CD14-positive monocyte (primary cell): Measurements from ENCODE around the gene AP2M1. TPM values are rescaled to one million over a fixed set of nuclear protein-coding genes. Genes with fewer than 3 reads are reported as not detected.

ENCODE experiments used
- DNase-seq, 3 donors: peaks; one replicate each; pipeline ENCODE4 v3.0.0-alpha.2; 2011 to 2022
- H2AFZ ChIP-seq: 2 replicates; pipeline ENCODE4 v1.6.0; 2012; ENCODE audit warnings: mild to moderate bottlenecking, low read depth, low read length, inconsistent platforms; ENCODE audit not compliant: insufficient read depth, poor library complexity, severe bottlenecking
- H3K27ac ChIP-seq, 2 donors: 1 replicate in 1 of 2; 2 replicates in 1 of 2; pipeline ENCODE4 v1.5.1; 2012 to 2013; ENCODE audit warnings: low read length in 2 of 2, control low read depth in 1 of 2, inconsistent platforms in 1 of 2, low read depth in 1 of 2, mild to moderate bottlenecking in 1 of 2
- H3K27me3 ChIP-seq, 2 donors: one replicate each; pipeline versions ENCODE4 v1.6.0 to v1.6.1; 2011 to 2013; ENCODE audit warnings: low read length in 2 of 2; ENCODE audit not compliant: control insufficient read depth in 2 of 2, insufficient read depth in 2 of 2
- H3K36me3 ChIP-seq, 2 donors: replicated peaks in 1 of 2; 1 replicate in 1 of 2; 2 replicates in 1 of 2; pipeline versions ENCODE4 v1.5.1 to v1.6.1; 2012 to 2013; ENCODE audit warnings: low read length in 2 of 2, control low read depth in 1 of 2, inconsistent platforms in 1 of 2, mild to moderate bottlenecking in 1 of 2; ENCODE audit not compliant: insufficient read depth in 2 of 2, control insufficient read depth in 1 of 2
- H3K4me1 ChIP-seq, 2 donors: 1 replicate in 1 of 2; 2 replicates in 1 of 2; pipeline versions ENCODE4 v1.5.1 to v1.6.1; 2012 to 2013; ENCODE audit warnings: low read length in 2 of 2, control low read depth in 1 of 2, inconsistent platforms in 1 of 2, mild to moderate bottlenecking in 1 of 2, moderate library complexity in 1 of 2; ENCODE audit not compliant: insufficient read depth in 2 of 2, control insufficient read depth in 1 of 2
- H3K4me2 ChIP-seq: replicated peaks from 2 replicates; pipeline ENCODE3; 2012; ENCODE audit warnings: low read length, moderate library complexity, mild to moderate bottlenecking; ENCODE audit not compliant: poor library complexity, severe bottlenecking; ENCODE audit errors: extremely low read depth
- H3K4me3 ChIP-seq, 3 experiments: fragments of 200-600 bp in 1 of 3; sonication (generic) in 1 of 3; replicated peaks in 1 of 3; 1 replicate in 2 of 3; 2 replicates in 1 of 3; pipeline ENCODE4 v1.5.1; 2011 to 2013; ENCODE audit warnings: low read length in 3 of 3, mild to moderate bottlenecking in 3 of 3, control low read depth in 2 of 3, low read depth in 2 of 3, inconsistent platforms in 1 of 3, moderate library complexity in 1 of 3
- H3K79me2 ChIP-seq: 2 replicates; pipeline ENCODE4 v1.6.0; 2012; ENCODE audit warnings: mild to moderate bottlenecking, control low read depth, inconsistent platforms, low read length, moderate library complexity; ENCODE audit not compliant: insufficient read depth
- H3K9ac ChIP-seq: 2 replicates; pipeline ENCODE4 v1.6.0; 2017; ENCODE audit warnings: low read length, mild to moderate bottlenecking; ENCODE audit not compliant: insufficient read depth, poor library complexity, severe bottlenecking
- H3K9me3 ChIP-seq, 2 donors: replicated peaks in 1 of 2; 1 replicate in 1 of 2; 2 replicates in 1 of 2; pipeline versions ENCODE4 v1.5.1 to v1.6.1; 2012 to 2013; ENCODE audit warnings: low read length in 2 of 2, control low read depth in 1 of 2; ENCODE audit not compliant: control insufficient read depth in 1 of 2, insufficient read depth in 1 of 2
- H4K20me1 ChIP-seq: 2 replicates; pipeline ENCODE4 v1.6.0; 2012; ENCODE audit warnings: mild to moderate bottlenecking, low read length, control low read depth, moderate library complexity; ENCODE audit not compliant: insufficient read depth
- H3K27ac Mint-ChIP-seq, 7 donors: one replicate each; pipeline ENCODE4 v1.8.0; 2020; ENCODE audit warnings: mild to moderate bottlenecking in 7 of 7, mixed read lengths in 7 of 7, moderate library complexity in 6 of 7, inconsistent platforms in 2 of 7
- H3K27me3 Mint-ChIP-seq, 3 donors: one replicate each; pipeline ENCODE4 v1.8.0; 2021 to 2022; ENCODE audit warnings: low read depth in 3 of 3, mild to moderate bottlenecking in 3 of 3, mixed read lengths in 3 of 3, moderate library complexity in 3 of 3, inconsistent platforms in 1 of 3
- H3K36me3 Mint-ChIP-seq, 2 donors: one replicate each; pipeline ENCODE4 v1.8.0; 2020; ENCODE audit warnings: mixed read lengths in 2 of 2, inconsistent platforms in 1 of 2, mild to moderate bottlenecking in 1 of 2
- H3K4me1 Mint-ChIP-seq: one replicate; pipeline ENCODE4 v1.8.0; 2020; ENCODE audit warnings: mild to moderate bottlenecking, mixed read lengths
- H3K4me3 Mint-ChIP-seq, 2 donors: one replicate each; pipeline ENCODE4 v1.8.0; 2020; ENCODE audit warnings: mild to moderate bottlenecking in 2 of 2, mixed read lengths in 2 of 2, moderate library complexity in 1 of 2
- H3K9me3 Mint-ChIP-seq, 7 donors: one replicate each; pipeline ENCODE4 v1.8.0; 2020 to 2022; ENCODE audit warnings: mixed read lengths in 7 of 7, mild to moderate bottlenecking in 6 of 7, moderate library complexity in 6 of 7, inconsistent platforms in 2 of 7
- WGBS: methylation state at CpG from one replicate; pipeline ENCODE4 v1.1.5; 2013; ENCODE audit warnings: missing lambda C conversion rate; ENCODE audit not compliant: insufficient coverage; 5-methylcytosine and 5-hydroxymethylcytosine counted together
- intact Hi-C, 2 donors: fragments of 100-400 bp; cut with micrococcal nuclease; formaldehyde crosslinking; loops; one replicate each; pipeline versions ENCODE4 v1.15.0 to v1.15.1; 2023
- polyA plus RNA-seq, 3 donors: library from polyadenylated mRNA; depleted of rRNA in 1 of 3; unstranded in 2 of 3; stranded (reverse) in 1 of 3; fragments of 300-500 nt in 2 of 3; fragments of >200 nt in 1 of 3; fragmentation: Illumina TruSeq in 2 of 3; gene quantifications; 1 replicate in 2 of 3; 2 replicates in 1 of 3; pipeline ENCODE4 v1.2.3, GENCODE V29; 2012 to 2021
- TF ChIP-seq, protein P1 (sequence below): fragments of 200-600 bp; IDR thresholded peaks from one replicate; pipeline ENCODE4 v1.8.0; 2022; ENCODE audit warnings: antibody characterized with exemption, mild to moderate bottlenecking

AP2M1 gene
- polyA plus RNA-seq, 3 donors, result 283 to 327 (median 295) TPM

DNA sequence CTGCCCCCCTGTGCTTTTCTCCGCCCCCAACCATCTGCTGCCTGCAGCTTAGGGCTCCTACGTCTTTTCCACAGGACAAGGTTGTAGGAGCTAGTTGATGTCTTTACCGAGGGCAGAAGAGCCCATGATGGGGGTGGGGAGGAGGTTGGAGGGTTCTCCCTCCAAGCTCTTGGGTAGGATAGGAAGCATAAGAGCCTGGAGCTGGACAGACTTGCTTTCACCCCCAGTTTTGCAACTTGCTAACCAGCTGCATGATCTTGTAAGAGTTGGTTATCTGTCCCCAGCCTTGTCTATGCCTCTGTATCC is 12.2 kb downstream of the AP2M1 start:
- Histone ChIP-seq H3K9ac (peak overlapping the region; percentile 75), H4K20me1 (peaks cover 46% of the 10 kb centered on the region), H3K4me2 (peak overlapping the region; percentile 93), H3K27me3 (no peaks in the 10 kb centered on the region), H3K4me3 (peak overlapping the region; percentile 60 to 94 (median 83)), H2AFZ (peak overlapping the region; percentile 77), H3K9me3 (no peaks in the 10 kb centered on the region), H3K79me2 (peaks cover 39% of the 10 kb centered on the region), H3K36me3 (peaks cover 68 to 73% of the 10 kb centered on the region in 2 donors), H3K27ac (peak overlapping the region; percentile 82 to 89), H3K4me1 (peaks cover 17 to 25% of the 10 kb centered on the region in 2 donors)
- Mint-ChIP-seq H3K36me3 (peaks cover 75 to 77% of the 10 kb centered on the region in 2 donors), H3K4me3 (peak overlapping the region; percentile 97 to 98), H3K9me3 (no peaks in the 10 kb centered on the region), H3K27me3 (no peaks in the 10 kb centered on the region), H3K27ac (peak overlapping the region; percentile 95 to 99 (median 96)), H3K4me1 (peaks cover 23% of the 10 kb centered on the region)
- WGBS, result 27% methylated on average over 3 of the region's 3 CpGs
- no peak for DNase-seq
- TF ChIP-seq, protein P1, sequence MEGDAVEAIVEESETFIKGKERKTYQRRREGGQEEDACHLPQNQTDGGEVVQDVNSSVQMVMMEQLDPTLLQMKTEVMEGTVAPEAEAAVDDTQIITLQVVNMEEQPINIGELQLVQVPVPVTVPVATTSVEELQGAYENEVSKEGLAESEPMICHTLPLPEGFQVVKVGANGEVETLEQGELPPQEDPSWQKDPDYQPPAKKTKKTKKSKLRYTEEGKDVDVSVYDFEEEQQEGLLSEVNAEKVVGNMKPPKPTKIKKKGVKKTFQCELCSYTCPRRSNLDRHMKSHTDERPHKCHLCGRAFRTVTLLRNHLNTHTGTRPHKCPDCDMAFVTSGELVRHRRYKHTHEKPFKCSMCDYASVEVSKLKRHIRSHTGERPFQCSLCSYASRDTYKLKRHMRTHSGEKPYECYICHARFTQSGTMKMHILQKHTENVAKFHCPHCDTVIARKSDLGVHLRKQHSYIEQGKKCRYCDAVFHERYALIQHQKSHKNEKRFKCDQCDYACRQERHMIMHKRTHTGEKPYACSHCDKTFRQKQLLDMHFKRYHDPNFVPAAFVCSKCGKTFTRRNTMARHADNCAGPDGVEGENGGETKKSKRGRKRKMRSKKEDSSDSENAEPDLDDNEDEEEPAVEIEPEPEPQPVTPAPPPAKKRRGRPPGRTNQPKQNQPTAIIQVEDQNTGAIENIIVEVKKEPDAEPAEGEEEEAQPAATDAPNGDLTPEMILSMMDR, result no peak
- intact Hi-C loops, result loop anchor here (1.0 to 5.0 kb wide), 3 partner anchors 13 to 60 kb away; partner anchors contain the start of genes ALG3 (in 2 of the 2), EEF1AKMT4 (in 2 of the 2) and AP2M1 (in 1 of the 2)

DNA sequence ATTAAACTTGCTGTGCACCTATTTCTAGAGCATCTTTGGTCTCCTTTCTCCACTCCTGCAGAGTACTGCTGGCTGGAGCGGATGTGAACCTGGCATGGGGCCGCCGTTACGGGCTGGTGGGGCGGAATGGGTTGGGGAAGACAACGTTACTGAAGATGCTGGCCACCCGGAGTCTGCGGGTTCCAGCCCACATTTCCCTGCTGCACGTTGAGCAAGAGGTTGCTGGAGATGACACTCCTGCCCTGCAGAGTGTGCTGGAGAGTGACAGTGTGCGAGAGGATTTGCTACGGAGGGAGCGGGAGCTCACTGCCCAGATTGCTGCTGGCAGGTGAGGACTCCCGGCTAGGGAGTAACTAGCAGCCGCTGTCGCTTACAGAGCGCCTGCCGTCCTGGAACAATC is 13.4 kb downstream of the AP2M1 start:
- no peak overlapping the region for H3K4me3 Mint-ChIP-seq
- intact Hi-C loops, result loop anchor here (5.0 kb wide), 2 partner anchors 56 to 59 kb away; partner anchors contain the start of genes ALG3 (in 2 of the 2) and EEF1AKMT4 (in 2 of the 2)
- Histone ChIP-seq H3K27me3 (no peaks in the 10 kb centered on the region), H3K79me2 (peaks cover 39% of the 10 kb centered on the region), H3K4me1 (peaks cover 17 to 25% of the 10 kb centered on the region in 2 donors), H2AFZ (no peak overlapping the region), H3K27ac (no peak overlapping the region), H4K20me1 (peaks cover 46% of the 10 kb centered on the region), H3K9me3 (no peaks in the 10 kb centered on the region), H3K9ac (no peak overlapping the region), H3K4me2 (no peak overlapping the region), H3K36me3 (peaks cover 68 to 73% of the 10 kb centered on the region in 2 donors), H3K4me3 (no peak overlapping the region)
- 98% methylated on average over 13 of the region's 17 CpGs for WGBS
- peaks cover 75 to 77% of the 10 kb centered on the region in 2 donors for H3K36me3 Mint-ChIP-seq
- H3K27ac Mint-ChIP-seq, result peak overlapping the region in 1 of 7 donors; percentile 43
- peaks cover 23% of the 10 kb centered on the region for H3K4me1 Mint-ChIP-seq
- TF ChIP-seq, protein P1, result no peak
- H3K27me3 Mint-ChIP-seq, result no peaks in the 10 kb centered on the region
- no peaks in the 10 kb centered on the region for H3K9me3 Mint-ChIP-seq
- no peak for DNase-seq
